ENCODE measurements around the gene PRIMPOL. TPM values are rescaled to one million over a fixed set of nuclear protein-coding genes. Genes with fewer than 3 reads are reported as not detected.

PRIMPOL gene
- total RNA-seq, 2 experiments from 2014 or later = 4.2 TPM

GRCh38 chr4:184705692-184706091, 56.2 kb downstream of the PRIMPOL start:
- no peaks in the 10 kb centered on the region for H3K9me3 Mint-ChIP-seq
- Histone ChIP-seq H3K36me3 (ENCODE audit: insufficient read depth, low read length) (no peaks in the 10 kb centered on the region), H3K4me3 (ENCODE audit: low read length) (no peak overlapping the region), H3K4me1 (ENCODE audit: insufficient read depth, low read length) (no peaks in the 10 kb centered on the region), H3K27me3 (ENCODE audit: control insufficient read depth in 1 of 2, insufficient read depth in 2 of 2, low read length in 2 of 2) (no peaks in the 10 kb centered on the region), H3K27ac (ENCODE audit: low read depth in 1 of 2, low read length in 2 of 2) (no peak overlapping the region), H3K9me3 (ENCODE audit: control insufficient read depth in 1 of 2, insufficient read depth in 1 of 2, low read length in 2 of 2) (no peaks in the 10 kb centered on the region)
- ChIA-PET POLR2A (no interaction called here), CTCF (no interaction called here)
- H3K36me3 Mint-ChIP-seq (ENCODE audit: low read depth) = no peaks in the 10 kb centered on the region
- H3K27ac Mint-ChIP-seq = no peak overlapping the region
- no peaks in the 10 kb centered on the region for H3K4me1 Mint-ChIP-seq (ENCODE audit: low read depth)
- no peak overlapping the region for H3K4me3 Mint-ChIP-seq
- DNase-seq = peak in 2 of 14 experiments; percentile 4 to 35
- no peak for ATAC-seq (ENCODE audit: poor library complexity)
- TF ChIP-seq CTCF (IDR thresholded peaks at IDR 0.05) = no peak
- H3K27me3 Mint-ChIP-seq = no peaks in the 10 kb centered on the region
- intact Hi-C loops (cut with DNase I, micrococcal nuclease) = no loop called here

- ChIA-PET POLR2A (no interaction called here), CTCF (no interaction called here)
- no peaks in the 10 kb centered on the region for H3K27me3 Mint-ChIP-seq
- no peak overlapping the region for H3K27ac ChIP-seq (ENCODE audit: low read depth in 1 of 2, low read length in 2 of 2)
- no peak overlapping the region for H3K4me3 Mint-ChIP-seq
- no peaks in the 10 kb centered on the region for H3K4me1 ChIP-seq (ENCODE audit: insufficient read depth, low read length)
- H3K4me3 ChIP-seq (ENCODE audit: low read length) = no peak overlapping the region
- H3K27ac Mint-ChIP-seq = no peak overlapping the region
- intact Hi-C loops (cut with DNase I, micrococcal nuclease) = no loop called here
- no peak for TF ChIP-seq CTCF (IDR thresholded peaks at IDR 0.05)
- no peaks in the 10 kb centered on the region for H3K36me3 Mint-ChIP-seq (ENCODE audit: low read depth)
- H3K4me1 Mint-ChIP-seq (ENCODE audit: low read depth) = no peaks in the 10 kb centered on the region
- H3K36me3 ChIP-seq (ENCODE audit: insufficient read depth, low read length) = no peaks in the 10 kb centered on the region
- H3K9me3 ChIP-seq (ENCODE audit: control insufficient read depth in 1 of 2, insufficient read depth in 1 of 2, low read length in 2 of 2) = no peaks in the 10 kb centered on the region
- no peaks in the 10 kb centered on the region for H3K9me3 Mint-ChIP-seq
- ATAC-seq (ENCODE audit: poor library complexity) (no peak), DNase-seq (no peak)
- no peaks in the 10 kb centered on the region for H3K27me3 ChIP-seq (ENCODE audit: control insufficient read depth in 1 of 2, insufficient read depth in 2 of 2, low read length in 2 of 2)
Measured at GRCh38 chr4:184706453-184706852, 56.9 kb downstream of the PRIMPOL start.

- H3K4me1 ChIP-seq (ENCODE audit: insufficient read depth, low read length) = no peaks in the 10 kb centered on the region
- no peak overlapping the region for H3K27ac ChIP-seq (ENCODE audit: low read depth in 1 of 2, low read length in 2 of 2)
- H3K27me3 Mint-ChIP-seq = no peaks in the 10 kb centered on the region
- no peaks in the 10 kb centered on the region for H3K36me3 ChIP-seq (ENCODE audit: insufficient read depth, low read length)
- no peaks in the 10 kb centered on the region for H3K4me1 Mint-ChIP-seq (ENCODE audit: low read depth)
- no peaks in the 10 kb centered on the region for H3K27me3 ChIP-seq (ENCODE audit: control insufficient read depth in 1 of 2, insufficient read depth in 2 of 2, low read length in 2 of 2)
- no peak overlapping the region for H3K4me3 ChIP-seq (ENCODE audit: low read length)
- intact Hi-C loops (cut with DNase I, micrococcal nuclease) = no loop called here
- ChIA-PET POLR2A (no interaction called here), CTCF (no interaction called here)
- TF ChIP-seq CTCF (IDR thresholded peaks at IDR 0.05) = no peak
- no peaks in the 10 kb centered on the region for H3K9me3 ChIP-seq (ENCODE audit: control insufficient read depth in 1 of 2, insufficient read depth in 1 of 2, low read length in 2 of 2)
- no peak overlapping the region for H3K4me3 Mint-ChIP-seq
- H3K27ac Mint-ChIP-seq = no peak overlapping the region
- no peak for DNase-seq
- H3K9me3 Mint-ChIP-seq = no peaks in the 10 kb centered on the region
- H3K36me3 Mint-ChIP-seq (ENCODE audit: low read depth) = peaks cover 3% of the 10 kb centered on the region
- no peak for ATAC-seq (ENCODE audit: poor library complexity)
Measured at GRCh38 chr4:184712322-184712721, 62.8 kb downstream of the PRIMPOL start.

All from CD4-positive, alpha-beta T cell (primary cell).